ENCODE data around the gene ZC3H13.

The ZC3H13 gene

DNA sequence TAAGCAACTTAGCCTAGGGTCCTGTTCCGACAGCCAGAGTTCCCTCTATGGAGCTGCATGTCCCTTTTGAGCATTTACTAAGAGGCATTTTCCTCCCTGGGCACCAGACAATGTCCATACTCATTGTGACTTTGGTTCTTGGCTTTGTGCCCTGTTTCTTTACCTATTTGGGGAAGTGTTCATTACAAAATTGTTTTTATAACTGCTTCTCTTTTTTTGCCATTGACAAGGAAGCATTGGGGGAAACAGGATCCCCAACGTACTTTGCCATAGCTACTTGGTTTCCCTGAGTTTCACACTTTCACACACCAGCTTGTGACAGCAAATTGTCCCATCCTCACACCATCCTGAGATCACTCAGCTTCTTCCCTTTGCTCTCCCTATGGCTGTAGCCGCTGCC, 119.9 kb downstream of the ZC3H13 start:
- no peak for DNase-seq

- no peak for DNase-seq
Measured at GRCh38 chr13:45932172-45932571, 120.4 kb downstream of the ZC3H13 start.

- no peak for DNase-seq
Measured at GRCh38 chr13:45931211-45931610, 121.3 kb downstream of the ZC3H13 start.

DNA sequence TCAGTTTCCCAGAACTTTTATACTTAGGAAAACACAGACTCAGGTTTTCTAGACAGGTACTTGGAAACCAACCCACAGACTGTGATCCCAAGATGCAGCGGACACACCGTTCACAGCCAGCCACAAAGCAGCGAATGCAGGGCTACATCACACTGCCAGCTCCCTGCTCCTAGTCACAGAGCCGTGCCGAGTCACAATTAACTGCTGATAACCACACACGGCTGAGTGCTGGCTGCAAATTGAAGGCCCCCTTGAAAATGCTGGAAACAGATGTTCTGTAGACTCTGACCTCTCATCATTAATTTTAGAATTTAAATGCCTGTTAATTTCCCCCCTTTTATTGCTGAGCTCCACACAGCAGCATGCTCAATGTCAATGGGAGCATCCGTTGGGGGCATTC, 122.4 kb downstream of the ZC3H13 start:
- DNase-seq = no peak

- DNase-seq = no peak
Measured at GRCh38 chr13:45928843-45929242, 123.7 kb downstream of the ZC3H13 start.

DNA sequence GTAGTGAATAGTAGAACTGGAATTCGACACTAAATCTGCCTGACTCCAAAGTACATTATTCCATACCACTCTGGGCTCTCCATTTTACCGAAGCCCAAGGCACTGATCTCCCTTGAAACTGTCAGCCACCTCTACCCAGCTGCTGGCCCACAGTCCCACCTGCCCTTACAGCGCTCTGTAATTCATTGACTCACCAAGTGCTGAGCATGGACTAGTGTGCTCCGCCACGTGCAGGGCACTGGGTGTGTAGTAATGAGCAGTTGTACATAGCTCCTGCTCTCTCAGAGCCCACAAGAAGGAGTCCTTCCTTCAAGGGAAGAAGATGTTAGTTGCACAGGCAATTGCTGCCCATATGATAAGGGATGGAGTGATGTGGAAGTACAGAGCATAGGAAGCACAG, 124.4 kb downstream of the ZC3H13 start:
- DNase-seq = no peak

GRCh38 chr13:45926741-45927140, 125.8 kb downstream of the ZC3H13 start:
- no peak for DNase-seq

DNA sequence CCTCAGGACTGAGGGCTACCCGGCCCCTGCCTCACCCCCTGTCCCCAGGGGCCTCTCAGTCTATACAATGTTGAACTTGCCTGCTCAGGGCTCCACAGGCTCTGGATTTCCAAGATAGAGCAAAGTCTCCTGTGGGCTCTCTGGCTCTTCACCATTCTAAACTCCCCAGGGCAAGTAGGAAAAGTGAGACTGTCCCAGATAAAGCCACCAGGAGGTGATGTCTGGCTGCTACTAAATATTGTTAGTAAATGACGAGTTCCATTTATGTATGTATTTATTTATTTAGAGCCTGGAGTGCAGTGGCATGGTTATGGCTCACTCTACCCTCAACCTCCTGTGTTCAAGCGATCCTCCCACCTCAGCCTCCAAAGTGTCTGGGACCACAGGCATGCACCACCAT, 127.4 kb downstream of the ZC3H13 start:
- no peak for DNase-seq

- DNase-seq = no peak
Measured at GRCh38 chr13:45921162-45921736, 131.3 kb downstream of the ZC3H13 start.

DNA sequence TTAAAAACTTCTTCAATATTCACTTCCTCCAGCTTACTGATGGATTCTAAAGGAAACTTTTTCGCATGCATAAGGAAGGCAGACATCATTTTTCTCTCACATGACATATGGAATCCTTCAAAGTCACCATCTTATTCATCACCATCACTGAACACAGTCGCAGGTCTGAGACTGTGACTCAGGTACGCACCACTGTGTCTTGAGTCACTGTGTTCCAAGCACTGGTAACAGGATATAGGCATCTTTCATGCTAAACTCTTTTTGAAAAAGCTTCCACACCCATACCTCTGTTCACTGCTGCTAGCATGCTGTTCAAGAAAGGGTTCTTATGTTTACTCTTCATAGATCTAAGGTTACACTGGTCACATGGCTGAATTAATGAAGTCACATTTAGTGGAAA, 133.9 kb downstream of the ZC3H13 start:
- DNase-seq = no peak

DNA sequence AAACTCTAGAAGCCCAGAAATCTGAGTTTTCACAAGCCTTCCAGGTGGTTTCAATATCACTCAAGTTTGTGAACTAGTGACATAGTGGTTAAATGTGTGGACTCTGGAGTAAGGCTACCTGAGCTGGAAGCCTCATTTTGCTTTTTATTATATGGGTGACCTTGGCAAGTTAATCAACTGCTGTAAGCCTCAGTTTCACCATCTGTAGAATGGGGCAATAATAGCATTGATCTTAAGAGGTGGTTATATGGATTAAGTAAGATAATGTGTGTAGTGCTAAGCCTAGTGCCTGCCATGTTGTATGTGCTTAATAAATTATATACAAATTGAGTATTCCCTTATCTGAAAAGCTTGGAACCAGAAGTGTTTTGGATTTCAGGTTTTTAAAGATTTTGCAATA, 135.5 kb downstream of the ZC3H13 start:
- no peak for DNase-seq

DNA sequence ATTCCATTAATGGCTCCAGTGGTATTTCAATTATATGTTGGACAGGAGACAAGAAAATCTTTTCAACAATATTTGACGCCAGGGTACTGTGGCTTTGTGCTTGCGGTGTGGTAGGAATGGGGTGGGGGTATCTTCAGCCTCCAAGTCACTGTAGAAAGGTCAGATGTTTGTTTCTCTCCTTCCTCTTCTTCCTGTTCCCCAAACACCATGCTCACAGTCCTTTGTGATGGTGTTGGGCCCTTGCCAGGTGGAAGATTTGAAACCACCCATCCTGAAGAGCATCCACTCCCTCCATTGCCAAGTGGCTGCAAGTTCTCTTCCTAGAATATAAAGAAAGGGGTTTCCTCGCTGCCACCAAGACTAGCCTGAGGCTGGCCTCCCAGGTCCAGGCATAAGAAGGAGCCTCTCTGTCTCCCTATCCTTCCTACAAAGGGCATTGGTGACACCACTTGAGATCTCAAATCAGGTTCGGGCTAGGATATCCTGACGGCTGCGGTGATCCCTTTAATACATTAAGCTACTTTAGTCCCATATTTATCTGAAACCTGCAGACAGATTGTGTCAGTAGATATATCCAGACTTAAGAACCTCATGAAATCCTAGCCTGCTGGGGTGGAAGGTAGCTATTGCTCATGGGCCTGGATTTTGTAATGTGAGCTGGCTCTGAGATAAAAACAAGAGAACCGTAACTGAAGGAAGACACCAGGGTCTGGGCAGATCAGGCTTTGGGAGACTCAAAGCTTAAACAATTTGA, 136.7 kb downstream of the ZC3H13 start:
- no peak for DNase-seq

- DNase-seq = no peak
Measured at GRCh38 chr13:45909673-45910072, 142.9 kb downstream of the ZC3H13 start.

GRCh38 chr13:45909089-45909488, 143.5 kb downstream of the ZC3H13 start:
- DNase-seq = no peak

GRCh38 chr13:45907503-45907902, 145.0 kb downstream of the ZC3H13 start:
- no peak for DNase-seq
